ENCODE measurements around the gene ARRDC4. TPM values are rescaled to one million over a fixed set of nuclear protein-coding genes. Genes with fewer than 3 reads are reported as not detected.
A peak's percentile ranks its signal among the peaks of the same experiment; 100 is the strongest.

Gene ARRDC4
- total and polyA plus RNA-seq, 9 of the 15 experiments (the other 6 are each of a cell fraction or from before 2014, with no cell fraction given), result 4.3 to 16.1 (median 14.4) TPM

DNA sequence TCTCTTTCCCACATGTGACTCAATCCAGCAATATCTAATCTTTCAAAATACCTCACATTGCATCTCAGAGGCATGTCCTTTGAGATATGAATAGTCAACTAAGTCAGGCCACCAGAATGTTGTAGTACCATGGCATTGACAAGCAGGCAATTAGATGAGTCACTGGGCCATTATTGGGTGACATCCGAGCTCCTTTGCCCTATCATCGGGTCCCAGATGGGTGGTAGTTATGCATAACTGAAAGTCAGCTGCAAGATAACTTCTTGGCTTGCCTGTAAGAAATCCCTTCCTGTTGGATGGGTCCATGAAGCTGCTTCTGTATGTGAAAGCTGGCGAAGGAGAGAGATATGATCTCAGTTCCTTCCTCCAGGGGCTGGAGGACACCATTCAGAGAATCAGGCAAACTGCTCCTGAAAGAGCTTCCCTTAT, 32.8 kb downstream of the ARRDC4 start (continued):
- no peak for TF ChIP-seq ZHX1 (conservative IDR thresholded peaks at IDR 0.05; ENCODE audit: low read length)
- TF ChIP-seq HCFC1 (IDR thresholded peaks at IDR 0.05; ENCODE audit: low read depth, low read length), result no peak
- no peak for TF ChIP-seq ZNF398 (CRISPR knock-in tag; IDR thresholded peaks at IDR 0.05)
- no peak for TF ChIP-seq RHOXF2B (CRISPR knock-in tag; conservative IDR thresholded peaks at IDR 0.05)
- TF ChIP-seq MEF2D (tag; conservative IDR thresholded peaks at IDR 0.05; ENCODE audit: low read depth), result peak; percentile 46; the same call in 1 of the 2 replicates
- TF ChIP-seq PHTF2 (CRISPR knock-in tag; IDR thresholded peaks at IDR 0.05), result no peak
- TF ChIP-seq NRF1 (conservative IDR thresholded peaks at IDR 0.05 in 1 of 2, IDR thresholded peaks at IDR 0.05 in 1 of 2), result no peak
- TF ChIP-seq TEAD4 (IDR thresholded peaks at IDR 0.05; ENCODE audit: low read length), result peak; percentile 96
- no peak for TF ChIP-seq TEAD4 (CRISPR knock-in tag; IDR thresholded peaks at IDR 0.05; ENCODE audit: borderline replicate concordance)
- peak; percentile 22; the same call in 1 of the 2 replicates for TF ChIP-seq GABPA (tag; conservative IDR thresholded peaks at IDR 0.05; ENCODE audit: low read depth)
- peak; percentile 55 for TF ChIP-seq CREM (IDR thresholded peaks at IDR 0.05; ENCODE audit: low read depth)
- TF ChIP-seq KDM1A (IDR thresholded peaks at IDR 0.05), result peak; percentile 98
- peak; percentile 56 for TF ChIP-seq MAFG (tag; conservative IDR thresholded peaks at IDR 0.05)
- TF ChIP-seq, protein P1, sequence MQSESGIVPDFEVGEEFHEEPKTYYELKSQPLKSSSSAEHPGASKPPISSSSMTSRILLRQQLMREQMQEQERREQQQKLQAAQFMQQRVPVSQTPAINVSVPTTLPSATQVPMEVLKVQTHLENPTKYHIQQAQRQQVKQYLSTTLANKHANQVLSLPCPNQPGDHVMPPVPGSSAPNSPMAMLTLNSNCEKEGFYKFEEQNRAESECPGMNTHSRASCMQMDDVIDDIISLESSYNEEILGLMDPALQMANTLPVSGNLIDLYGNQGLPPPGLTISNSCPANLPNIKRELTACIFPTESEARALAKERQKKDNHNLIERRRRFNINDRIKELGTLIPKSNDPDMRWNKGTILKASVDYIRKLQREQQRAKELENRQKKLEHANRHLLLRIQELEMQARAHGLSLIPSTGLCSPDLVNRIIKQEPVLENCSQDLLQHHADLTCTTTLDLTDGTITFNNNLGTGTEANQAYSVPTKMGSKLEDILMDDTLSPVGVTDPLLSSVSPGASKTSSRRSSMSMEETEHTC (IDR thresholded peaks at IDR 0.05), result peak; percentile 54; the same call in 1 of the 2 replicates
- TF ChIP-seq, protein P2, sequence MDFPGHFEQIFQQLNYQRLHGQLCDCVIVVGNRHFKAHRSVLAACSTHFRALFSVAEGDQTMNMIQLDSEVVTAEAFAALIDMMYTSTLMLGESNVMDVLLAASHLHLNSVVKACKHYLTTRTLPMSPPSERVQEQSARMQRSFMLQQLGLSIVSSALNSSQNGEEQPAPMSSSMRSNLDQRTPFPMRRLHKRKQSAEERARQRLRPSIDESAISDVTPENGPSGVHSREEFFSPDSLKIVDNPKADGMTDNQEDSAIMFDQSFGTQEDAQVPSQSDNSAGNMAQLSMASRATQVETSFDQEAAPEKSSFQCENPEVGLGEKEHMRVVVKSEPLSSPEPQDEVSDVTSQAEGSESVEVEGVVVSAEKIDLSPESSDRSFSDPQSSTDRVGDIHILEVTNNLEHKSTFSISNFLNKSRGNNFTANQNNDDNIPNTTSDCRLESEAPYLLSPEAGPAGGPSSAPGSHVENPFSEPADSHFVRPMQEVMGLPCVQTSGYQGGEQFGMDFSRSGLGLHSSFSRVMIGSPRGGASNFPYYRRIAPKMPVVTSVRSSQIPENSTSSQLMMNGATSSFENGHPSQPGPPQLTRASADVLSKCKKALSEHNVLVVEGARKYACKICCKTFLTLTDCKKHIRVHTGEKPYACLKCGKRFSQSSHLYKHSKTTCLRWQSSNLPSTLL (IDR thresholded peaks at IDR 0.05), result no peak
- TF ChIP-seq, protein P3, sequence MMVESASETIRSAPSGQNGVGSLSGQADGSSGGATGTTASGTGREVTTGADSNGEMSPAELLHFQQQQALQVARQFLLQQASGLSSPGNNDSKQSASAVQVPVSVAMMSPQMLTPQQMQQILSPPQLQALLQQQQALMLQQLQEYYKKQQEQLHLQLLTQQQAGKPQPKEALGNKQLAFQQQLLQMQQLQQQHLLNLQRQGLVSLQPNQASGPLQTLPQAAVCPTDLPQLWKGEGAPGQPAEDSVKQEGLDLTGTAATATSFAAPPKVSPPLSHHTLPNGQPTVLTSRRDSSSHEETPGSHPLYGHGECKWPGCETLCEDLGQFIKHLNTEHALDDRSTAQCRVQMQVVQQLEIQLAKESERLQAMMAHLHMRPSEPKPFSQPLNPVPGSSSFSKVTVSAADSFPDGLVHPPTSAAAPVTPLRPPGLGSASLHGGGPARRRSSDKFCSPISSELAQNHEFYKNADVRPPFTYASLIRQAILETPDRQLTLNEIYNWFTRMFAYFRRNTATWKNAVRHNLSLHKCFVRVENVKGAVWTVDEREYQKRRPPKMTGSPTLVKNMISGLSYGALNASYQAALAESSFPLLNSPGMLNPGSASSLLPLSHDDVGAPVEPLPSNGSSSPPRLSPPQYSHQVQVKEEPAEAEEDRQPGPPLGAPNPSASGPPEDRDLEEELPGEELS (CRISPR knock-in tag; IDR thresholded peaks at IDR 0.05; ENCODE audit: borderline replicate concordance), result no peak
- peak; percentile 70; the same call in 1 of the 2 replicates for TF ChIP-seq MTA2 (IDR thresholded peaks at IDR 0.05; ENCODE audit: low read depth)
- peak; percentile 73 to 79 for TF ChIP-seq TRIM24 (IDR thresholded peaks at IDR 0.05)
